ENCODE results near the gene KPNA6. TPM values are rescaled to one million over a fixed set of nuclear protein-coding genes. Genes with fewer than 3 reads are reported as not detected.
A peak's percentile ranks its signal among the peaks of the same experiment; 100 is the strongest.

The KPNA6 gene
- total and polyA plus RNA-seq, 3 donors from 2014 or later, result 56.5 to 107 (median 64.6) TPM

DNA sequence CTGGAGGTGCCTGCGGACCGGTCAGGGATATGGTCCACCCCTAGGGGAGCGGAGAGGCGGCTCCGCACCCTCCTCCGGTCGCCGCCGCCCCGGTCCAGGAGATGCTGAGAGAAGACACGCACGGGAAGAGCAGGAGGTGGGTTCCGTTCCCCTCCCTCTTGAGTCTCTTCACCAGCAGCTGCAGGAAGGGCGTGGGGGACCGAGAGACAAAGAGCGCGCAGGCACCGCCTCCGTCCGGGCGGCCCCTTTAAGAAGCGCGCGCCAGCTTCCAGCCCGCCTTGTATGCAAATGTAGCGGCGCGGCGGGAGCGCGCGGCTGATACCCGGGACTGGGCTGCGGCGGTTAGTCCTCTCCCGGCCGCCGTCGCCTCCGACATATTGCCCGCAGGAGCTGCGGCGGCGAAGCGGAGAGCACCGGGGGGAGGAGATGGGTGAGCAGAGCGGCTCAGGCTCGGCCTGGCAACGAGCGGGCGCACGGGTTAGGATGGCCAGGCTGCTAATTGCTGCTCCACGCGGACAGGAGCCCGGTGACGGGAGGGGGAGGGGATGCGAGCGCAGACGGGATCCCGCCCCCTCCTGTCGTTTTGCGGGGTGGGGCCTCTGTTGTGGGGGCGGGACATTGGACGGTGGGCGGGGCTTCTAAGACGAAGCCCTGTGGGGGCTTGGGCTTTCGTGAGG lies 35.1 kb upstream of the KPNA6 start, which contains the start of gene TMEM39B:
Gene TMEM39B, plus strand, starts transcription at position 318 of the 677 bp plus-strand sequence. Its CDS starts 109 bp downstream, at position 427.
- 0 to 1% methylated on average over 40 to 63 of the region's 67 CpGs for WGBS, 2 donors

DNA sequence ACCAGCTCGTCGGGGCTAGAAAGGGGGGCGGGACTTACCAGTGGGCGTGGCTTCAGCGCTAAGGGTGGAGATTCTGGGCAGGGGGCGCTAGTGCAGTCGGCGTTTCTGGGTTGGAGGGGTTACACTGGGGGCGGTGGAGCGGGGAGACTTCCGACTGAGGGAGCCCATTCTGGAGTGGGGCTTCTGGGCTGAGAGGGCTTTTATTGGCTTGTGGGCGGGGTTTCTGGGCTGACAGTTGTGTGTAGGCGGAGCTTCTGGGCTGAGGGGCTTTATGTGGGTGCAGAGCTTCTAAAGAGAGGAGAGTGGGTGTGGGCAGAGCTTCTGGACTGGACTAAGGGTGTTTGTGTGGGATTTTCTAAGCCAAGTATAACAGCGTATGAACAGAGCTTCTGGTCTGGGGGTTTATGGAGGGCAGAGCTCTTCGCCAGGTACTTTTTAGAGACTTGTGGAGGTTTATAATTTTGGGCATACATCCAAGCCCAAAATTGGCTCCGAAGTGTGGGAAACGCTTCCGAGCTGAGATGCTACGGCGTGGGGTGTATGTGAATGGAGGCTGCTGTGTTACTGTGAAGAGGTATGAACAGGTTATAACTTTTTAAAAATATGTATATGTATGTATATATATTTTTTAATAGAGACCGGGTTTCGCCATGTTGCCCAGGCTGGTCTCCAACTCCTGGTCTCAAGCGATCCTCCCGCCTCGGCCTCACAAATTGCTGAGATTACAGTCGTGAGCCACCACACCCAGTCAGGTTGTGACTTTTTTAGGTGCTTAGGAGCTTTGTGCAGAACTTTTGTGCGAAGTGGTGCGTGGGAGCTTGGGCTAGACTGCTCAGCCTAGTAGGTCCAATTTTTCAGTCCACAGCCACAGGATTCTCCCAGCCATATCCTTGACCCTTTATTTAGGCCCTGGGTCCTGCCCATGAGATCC lies 34.3 kb upstream of the KPNA6 start:
- TF ChIP-seq, protein P1, sequence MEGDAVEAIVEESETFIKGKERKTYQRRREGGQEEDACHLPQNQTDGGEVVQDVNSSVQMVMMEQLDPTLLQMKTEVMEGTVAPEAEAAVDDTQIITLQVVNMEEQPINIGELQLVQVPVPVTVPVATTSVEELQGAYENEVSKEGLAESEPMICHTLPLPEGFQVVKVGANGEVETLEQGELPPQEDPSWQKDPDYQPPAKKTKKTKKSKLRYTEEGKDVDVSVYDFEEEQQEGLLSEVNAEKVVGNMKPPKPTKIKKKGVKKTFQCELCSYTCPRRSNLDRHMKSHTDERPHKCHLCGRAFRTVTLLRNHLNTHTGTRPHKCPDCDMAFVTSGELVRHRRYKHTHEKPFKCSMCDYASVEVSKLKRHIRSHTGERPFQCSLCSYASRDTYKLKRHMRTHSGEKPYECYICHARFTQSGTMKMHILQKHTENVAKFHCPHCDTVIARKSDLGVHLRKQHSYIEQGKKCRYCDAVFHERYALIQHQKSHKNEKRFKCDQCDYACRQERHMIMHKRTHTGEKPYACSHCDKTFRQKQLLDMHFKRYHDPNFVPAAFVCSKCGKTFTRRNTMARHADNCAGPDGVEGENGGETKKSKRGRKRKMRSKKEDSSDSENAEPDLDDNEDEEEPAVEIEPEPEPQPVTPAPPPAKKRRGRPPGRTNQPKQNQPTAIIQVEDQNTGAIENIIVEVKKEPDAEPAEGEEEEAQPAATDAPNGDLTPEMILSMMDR (IDR thresholded peaks at IDR 0.05), result no peak
- no peak for TF ChIP-seq POLR2A (IDR thresholded peaks at IDR 0.05)
- WGBS, 2 donors, result 22 to 32% methylated on average over 19 to 28 of the region's 28 CpGs

More for the DNA sequence above, 35.1 kb upstream of the KPNA6 start, which contains the start of gene TMEM39B:
- Histone ChIP-seq H3K27ac (peak within 1 kb of the TSS; percentile 94 to 95), H3K9me3 (no peaks in the 10 kb centered on the region), H3K36me3 (ENCODE audit: low read depth, missing control alignments) (no peaks in the 10 kb centered on the region), H3K27me3 (no peaks in the 10 kb centered on the region), H3K4me1 (peaks cover 11% of the 10 kb centered on the region), H3K4me3 (peak within 1 kb of the TSS; percentile 79 to 81)
- intact Hi-C loops (cut with DNase I; ENCODE audit: low total_unique reads), result no loop called here
- TF ChIP-seq POLR2A (IDR thresholded peaks at IDR 0.05), result no peak
- TF ChIP-seq, protein P1 (IDR thresholded peaks at IDR 0.05), result peak in 2 of 3 experiments; percentile 2 to 42
- DNase-seq, result peak; percentile 98

DNA sequence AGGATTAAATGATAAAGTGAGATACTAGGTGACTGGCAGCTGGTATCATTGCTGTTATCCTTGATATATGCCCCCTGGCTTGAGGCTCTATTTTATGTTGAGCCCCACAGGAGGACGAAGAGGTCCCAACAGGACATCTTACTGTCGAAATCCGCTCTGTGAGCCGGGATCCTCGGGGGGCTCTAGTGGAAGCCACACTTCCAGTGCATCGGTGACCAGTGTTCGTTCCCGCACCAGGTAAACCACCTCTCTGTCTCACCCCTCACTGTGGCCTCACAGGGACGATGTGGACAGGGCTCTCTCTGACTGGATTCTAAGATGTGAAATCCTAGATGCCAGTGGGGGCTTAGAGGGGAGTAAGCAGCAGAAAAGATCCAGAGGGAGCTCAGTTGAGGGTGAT lies 33.0 kb upstream of the KPNA6 start:
- Histone ChIP-seq H3K27me3 (no peaks in the 10 kb centered on the region), H3K4me1 (peaks cover 11% of the 10 kb centered on the region), H3K27ac (no peak overlapping the region), H3K36me3 (ENCODE audit: low read depth, missing control alignments) (no peaks in the 10 kb centered on the region), H3K4me3 (no peak overlapping the region), H3K9me3 (no peaks in the 10 kb centered on the region)
- intact Hi-C loops (cut with DNase I; ENCODE audit: low total_unique reads), result no loop called here
- TF ChIP-seq, protein P1 (IDR thresholded peaks at IDR 0.05), result no peak
- no peak for TF ChIP-seq POLR2A (IDR thresholded peaks at IDR 0.05)
- WGBS, 2 donors, result 90 to 93% methylated on average over 9 of the region's 9 CpGs
- no peak for DNase-seq

More for the DNA sequence above, 34.3 kb upstream of the KPNA6 start:
- peak overlapping the region; percentile 79 to 81 for H3K4me3 ChIP-seq
- H3K27ac ChIP-seq, result peak overlapping the region; percentile 94 to 95
- intact Hi-C loops (cut with DNase I; ENCODE audit: low total_unique reads), result no loop called here
- H3K27me3 ChIP-seq, result no peaks in the 10 kb centered on the region
- peaks cover 11% of the 10 kb centered on the region for H3K4me1 ChIP-seq
- no peak for DNase-seq
- H3K36me3 ChIP-seq (ENCODE audit: low read depth, missing control alignments), result no peaks in the 10 kb centered on the region
- no peaks in the 10 kb centered on the region for H3K9me3 ChIP-seq

DNA sequence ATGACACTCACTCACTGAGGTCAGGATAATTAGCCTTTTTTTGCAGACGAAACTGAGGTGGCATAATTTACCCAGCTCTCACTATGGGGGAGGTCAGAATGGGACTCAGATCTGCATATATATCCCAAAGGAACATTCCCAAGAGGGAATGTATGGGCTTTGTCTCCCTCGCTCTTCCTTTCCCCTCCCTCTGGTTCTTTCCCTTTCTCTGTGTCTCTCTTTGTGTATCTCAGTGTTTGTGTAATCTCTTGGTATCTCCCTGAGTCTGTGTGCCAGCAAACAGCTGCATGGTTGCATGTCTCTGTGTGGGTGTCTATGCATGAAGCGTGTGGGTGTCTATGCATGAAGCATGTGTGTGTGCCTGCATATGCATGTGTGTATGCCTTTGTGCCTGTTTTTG lies 30.4 kb upstream of the KPNA6 start:
- intact Hi-C loops (cut with DNase I; ENCODE audit: low total_unique reads), result no loop called here
- Histone ChIP-seq H3K27ac (no peak overlapping the region), H3K9me3 (no peaks in the 10 kb centered on the region), H3K36me3 (ENCODE audit: low read depth, missing control alignments) (no peaks in the 10 kb centered on the region), H3K4me3 (no peak overlapping the region), H3K27me3 (no peaks in the 10 kb centered on the region), H3K4me1 (peaks cover 8% of the 10 kb centered on the region)
- WGBS, 2 donors, result 86 to 88% methylated on average over 3 of the region's 3 CpGs
- DNase-seq, result no peak
- TF ChIP-seq, protein P1 (IDR thresholded peaks at IDR 0.05), result no peak
- no peak for TF ChIP-seq POLR2A (IDR thresholded peaks at IDR 0.05)
